IPS-15b (cell line): ENCODE results near the gene LRRTM3.

Experiments used
- H3K27me3 ChIP-seq: one replicate; pipeline ENCODE4 v1.6.1; 2013; ENCODE audit warnings: low read length; ENCODE audit not compliant: control insufficient read depth, insufficient read depth
- H3K36me3 ChIP-seq: one replicate; pipeline ENCODE4 v1.6.1; 2013; ENCODE audit warnings: low read length; ENCODE audit not compliant: control insufficient read depth, insufficient read depth
- H3K4me1 ChIP-seq: one replicate; pipeline ENCODE4 v1.6.1; 2013; ENCODE audit warnings: mild to moderate bottlenecking, low read length; ENCODE audit not compliant: control insufficient read depth, insufficient read depth
- H3K4me3 ChIP-seq: one replicate; pipeline ENCODE4 v1.5.1; 2013; ENCODE audit warnings: low read depth, low read length
- H3K9ac ChIP-seq: one replicate; pipeline ENCODE4 v1.6.1; 2013; ENCODE audit warnings: low read depth, mild to moderate bottlenecking, low read length
- H3K9me3 ChIP-seq: one replicate; pipeline ENCODE4 v1.6.1; 2013; ENCODE audit warnings: mild to moderate bottlenecking, low read length; ENCODE audit not compliant: control insufficient read depth, insufficient read depth

LRRTM3 gene

GRCh38 chr10:66919248-66919647 lies 6.6 kb upstream of the LRRTM3 start:
- H3K9ac ChIP-seq = no peak overlapping the region
- H3K4me3 ChIP-seq = no peak overlapping the region
- H3K4me1 ChIP-seq = no peaks in the 10 kb centered on the region
- H3K9me3 ChIP-seq = no peaks in the 10 kb centered on the region
- no peaks in the 10 kb centered on the region for H3K27me3 ChIP-seq
- no peaks in the 10 kb centered on the region for H3K36me3 ChIP-seq

GRCh38 chr10:66924674-66925345 lies 1.0 kb upstream of the LRRTM3 start:
- peaks cover 23% of the 10 kb centered on the region for H3K4me1 ChIP-seq
- no peak overlapping the region for H3K9ac ChIP-seq
- H3K27me3 ChIP-seq = peaks cover 34% of the 10 kb centered on the region
- peak overlapping the region; percentile 16 for H3K4me3 ChIP-seq
- H3K36me3 ChIP-seq = no peaks in the 10 kb centered on the region
- no peaks in the 10 kb centered on the region for H3K9me3 ChIP-seq

DNA sequence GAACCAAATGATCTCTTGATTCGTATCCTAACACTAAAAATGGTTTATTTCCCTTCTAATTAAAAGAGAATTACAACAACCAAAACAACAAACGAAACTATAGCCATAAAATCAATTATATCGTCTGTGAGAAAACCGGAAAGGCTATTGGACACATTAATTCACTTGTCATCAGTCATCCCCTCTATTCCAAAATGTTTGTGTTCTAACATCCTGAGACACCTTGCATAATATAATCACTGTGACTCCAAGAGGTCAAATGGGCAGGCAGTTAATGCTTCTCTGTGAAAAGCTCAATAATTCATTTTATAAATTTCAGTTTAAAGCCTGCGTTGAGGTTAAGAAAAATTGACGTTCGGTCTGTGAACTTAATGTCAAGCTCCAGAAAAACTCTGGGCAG lies 463 bp upstream of the LRRTM3 start:
- H3K4me1 ChIP-seq = peaks cover 23% of the 10 kb centered on the region
- no peak overlapping the region for H3K9ac ChIP-seq
- peaks cover 36% of the 10 kb centered on the region for H3K27me3 ChIP-seq
- H3K36me3 ChIP-seq = no peaks in the 10 kb centered on the region
- H3K9me3 ChIP-seq = no peaks in the 10 kb centered on the region
- H3K4me3 ChIP-seq = peak overlapping the region; percentile 16

GRCh38 chr10:66926841-66927240 lies 1.0 kb downstream of the LRRTM3 start:
- H3K4me3 ChIP-seq = peak overlapping the region; percentile 33
- no peak overlapping the region for H3K9ac ChIP-seq
- peaks cover 23% of the 10 kb centered on the region for H3K4me1 ChIP-seq
- H3K27me3 ChIP-seq = peaks cover 36% of the 10 kb centered on the region
- H3K9me3 ChIP-seq = no peaks in the 10 kb centered on the region
- no peaks in the 10 kb centered on the region for H3K36me3 ChIP-seq

DNA sequence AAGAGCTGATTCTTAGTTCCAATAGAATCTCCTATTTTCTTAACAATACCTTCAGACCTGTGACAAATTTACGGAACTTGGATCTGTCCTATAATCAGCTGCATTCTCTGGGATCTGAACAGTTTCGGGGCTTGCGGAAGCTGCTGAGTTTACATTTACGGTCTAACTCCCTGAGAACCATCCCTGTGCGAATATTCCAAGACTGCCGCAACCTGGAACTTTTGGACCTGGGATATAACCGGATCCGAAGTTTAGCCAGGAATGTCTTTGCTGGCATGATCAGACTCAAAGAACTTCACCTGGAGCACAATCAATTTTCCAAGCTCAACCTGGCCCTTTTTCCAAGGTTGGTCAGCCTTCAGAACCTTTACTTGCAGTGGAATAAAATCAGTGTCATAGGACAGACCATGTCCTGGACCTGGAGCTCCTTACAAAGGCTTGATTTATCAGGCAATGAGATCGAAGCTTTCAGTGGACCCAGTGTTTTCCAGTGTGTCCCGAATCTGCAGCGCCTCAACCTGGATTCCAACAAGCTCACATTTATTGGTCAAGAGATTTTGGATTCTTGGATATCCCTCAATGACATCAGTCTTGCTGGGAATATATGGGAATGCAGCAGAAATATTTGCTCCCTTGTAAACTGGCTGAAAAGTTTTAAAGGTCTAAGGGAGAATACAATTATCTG lies 1.6 kb downstream of the LRRTM3 start:
- H3K9ac ChIP-seq = no peak overlapping the region
- H3K36me3 ChIP-seq = no peaks in the 10 kb centered on the region
- peak overlapping the region; percentile 65 for H3K4me3 ChIP-seq
- no peaks in the 10 kb centered on the region for H3K9me3 ChIP-seq
- peaks cover 36% of the 10 kb centered on the region for H3K27me3 ChIP-seq
- H3K4me1 ChIP-seq = peaks cover 23% of the 10 kb centered on the region

DNA sequence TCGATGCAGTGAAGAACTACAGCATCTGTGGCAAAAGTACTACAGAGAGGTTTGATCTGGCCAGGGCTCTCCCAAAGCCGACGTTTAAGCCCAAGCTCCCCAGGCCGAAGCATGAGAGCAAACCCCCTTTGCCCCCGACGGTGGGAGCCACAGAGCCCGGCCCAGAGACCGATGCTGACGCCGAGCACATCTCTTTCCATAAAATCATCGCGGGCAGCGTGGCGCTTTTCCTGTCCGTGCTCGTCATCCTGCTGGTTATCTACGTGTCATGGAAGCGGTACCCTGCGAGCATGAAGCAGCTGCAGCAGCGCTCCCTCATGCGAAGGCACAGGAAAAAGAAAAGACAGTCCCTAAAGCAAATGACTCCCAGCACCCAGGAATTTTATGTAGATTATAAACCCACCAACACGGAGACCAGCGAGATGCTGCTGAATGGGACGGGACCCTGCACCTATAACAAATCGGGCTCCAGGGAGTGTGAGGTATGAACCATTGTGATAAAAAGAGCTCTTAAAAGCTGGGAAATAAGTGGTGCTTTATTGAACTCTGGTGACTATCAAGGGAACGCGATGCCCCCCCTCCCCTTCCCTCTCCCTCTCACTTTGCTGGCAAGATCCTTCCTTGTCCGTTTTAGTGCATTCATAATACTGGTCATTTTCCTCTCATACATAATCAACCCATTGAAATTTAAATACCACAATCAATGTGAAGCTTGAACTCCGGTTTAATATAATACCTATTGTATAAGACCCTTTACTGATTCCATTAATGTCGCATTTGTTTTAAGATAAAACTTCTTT lies 2.3 kb downstream of the LRRTM3 start:
- H3K9ac ChIP-seq = peak overlapping the region; percentile 55
- no peaks in the 10 kb centered on the region for H3K36me3 ChIP-seq
- no peaks in the 10 kb centered on the region for H3K9me3 ChIP-seq
- H3K4me1 ChIP-seq = peaks cover 23% of the 10 kb centered on the region
- peaks cover 36% of the 10 kb centered on the region for H3K27me3 ChIP-seq
- peak overlapping the region; percentile 65 for H3K4me3 ChIP-seq

DNA sequence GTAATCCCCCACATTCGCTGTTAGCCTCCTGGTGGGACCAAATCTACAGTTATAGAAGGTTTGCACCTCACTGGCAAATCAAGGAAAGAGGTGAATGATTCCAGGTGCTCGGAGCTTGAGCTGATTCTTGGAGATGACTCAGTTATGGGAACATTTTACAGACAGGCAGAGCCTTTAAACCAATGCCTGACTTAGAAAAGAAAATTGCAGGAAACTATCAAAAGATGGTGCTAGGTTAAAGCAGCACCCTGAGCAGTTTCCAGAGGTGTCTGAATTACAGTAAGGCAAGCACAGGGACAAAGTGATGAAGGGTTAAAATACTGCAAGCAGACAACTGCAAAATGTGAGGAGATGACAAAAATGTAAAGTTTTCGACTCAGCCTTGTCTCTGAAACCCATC lies 2.9 kb downstream of the LRRTM3 start:
- Histone ChIP-seq H3K27me3 (peaks cover 36% of the 10 kb centered on the region), H3K9me3 (no peaks in the 10 kb centered on the region), H3K36me3 (no peaks in the 10 kb centered on the region), H3K4me3 (peak overlapping the region; percentile 65), H3K4me1 (peaks cover 23% of the 10 kb centered on the region), H3K9ac (no peak overlapping the region)

- Histone ChIP-seq H3K4me3 (no peak overlapping the region), H3K9ac (no peak overlapping the region), H3K27me3 (peaks cover 36% of the 10 kb centered on the region), H3K4me1 (peaks cover 23% of the 10 kb centered on the region), H3K9me3 (no peaks in the 10 kb centered on the region), H3K36me3 (no peaks in the 10 kb centered on the region)
Observed at GRCh38 chr10:66929375-66929774, 3.5 kb downstream of the LRRTM3 start.

DNA sequence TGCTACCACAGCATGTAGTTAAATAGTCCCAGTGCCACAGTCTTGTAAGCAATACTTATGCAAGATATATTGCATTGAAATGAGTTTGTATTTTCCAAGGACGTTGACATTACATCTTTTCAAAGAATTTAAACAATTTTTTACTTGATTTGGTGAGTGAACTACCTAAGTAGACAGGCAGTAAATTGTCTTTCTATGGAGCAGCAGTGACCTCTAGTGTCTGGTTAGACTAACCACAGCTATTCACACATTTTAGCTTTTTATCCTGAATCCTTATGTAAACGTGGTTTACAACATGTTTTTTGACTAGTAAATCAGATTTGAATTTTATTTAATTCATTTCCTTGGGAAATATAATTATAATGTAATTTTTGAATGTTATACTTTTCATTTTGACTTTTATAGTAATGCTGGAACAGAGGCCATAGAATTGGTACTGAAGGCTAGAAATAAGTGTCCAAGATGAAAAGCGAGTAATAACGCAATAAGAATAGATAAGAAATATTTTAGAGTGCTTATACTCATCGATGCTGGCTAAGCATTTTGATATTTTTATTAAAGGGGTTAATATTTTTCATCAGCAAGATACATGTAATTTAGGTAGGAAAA lies 5.6 kb downstream of the LRRTM3 start:
- Histone ChIP-seq H3K27me3 (peaks cover 35% of the 10 kb centered on the region), H3K9me3 (no peaks in the 10 kb centered on the region), H3K36me3 (no peaks in the 10 kb centered on the region), H3K4me1 (peaks cover 10% of the 10 kb centered on the region), H3K9ac (no peak overlapping the region), H3K4me3 (no peak overlapping the region)

DNA sequence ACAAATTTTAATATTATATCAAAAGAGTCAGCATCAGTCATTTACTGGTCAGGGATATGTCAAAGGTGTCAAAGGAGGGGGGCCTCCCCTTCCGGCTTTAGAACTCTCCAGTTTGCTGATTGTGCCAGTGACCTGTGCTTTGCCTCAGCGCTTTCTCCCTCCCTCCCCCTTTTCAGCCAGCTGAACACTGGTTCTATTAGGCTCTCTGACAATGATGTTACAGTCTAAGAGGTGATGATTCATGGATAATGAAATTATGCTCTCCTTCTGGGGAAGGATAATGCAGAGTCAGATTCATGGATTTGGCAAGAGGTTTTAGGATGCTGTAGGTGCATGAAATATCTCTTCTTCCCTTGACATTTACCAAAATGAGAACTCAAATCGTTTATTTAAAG lies 6.1 kb downstream of the LRRTM3 start:
- peaks cover 5% of the 10 kb centered on the region for H3K4me1 ChIP-seq
- no peaks in the 10 kb centered on the region for H3K9me3 ChIP-seq
- no peaks in the 10 kb centered on the region for H3K36me3 ChIP-seq
- H3K4me3 ChIP-seq = no peak overlapping the region
- no peak overlapping the region for H3K9ac ChIP-seq
- peaks cover 30% of the 10 kb centered on the region for H3K27me3 ChIP-seq

DNA sequence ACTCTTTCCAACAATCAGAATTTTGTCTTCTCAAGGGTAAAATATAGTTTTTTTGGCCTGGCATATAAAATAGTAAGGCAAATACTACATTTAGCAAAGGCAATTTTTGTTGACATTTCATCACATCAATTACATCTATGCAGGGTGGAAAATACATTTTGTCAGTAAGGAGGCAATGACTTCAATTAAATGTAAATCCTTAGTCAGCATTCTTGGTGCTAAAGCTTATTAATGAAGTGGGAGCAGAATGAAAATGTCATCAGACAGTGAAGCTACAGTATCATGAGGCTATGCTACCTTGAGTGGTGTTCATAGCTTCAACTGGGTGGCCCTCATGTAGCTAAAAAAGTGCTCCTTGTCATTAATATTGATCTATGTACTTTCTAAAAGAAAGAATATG lies 8.9 kb downstream of the LRRTM3 start:
- Histone ChIP-seq H3K9ac (no peak overlapping the region), H3K9me3 (no peaks in the 10 kb centered on the region), H3K4me1 (no peaks in the 10 kb centered on the region), H3K4me3 (no peak overlapping the region), H3K36me3 (no peaks in the 10 kb centered on the region), H3K27me3 (peaks cover 2% of the 10 kb centered on the region)
